Measurements from ENCODE around the gene SUN3. TPM values are rescaled to one million over a fixed set of nuclear protein-coding genes. Genes with fewer than 3 reads are reported as not detected.

The SUN3 gene
- polyA plus RNA-seq, 1 of the 3 experiments (the other 2 are of a cell fraction) = 0.12 TPM

GRCh38 chr7:48011951-48012350 lies 17.0 kb downstream of the SUN3 start:
- H2AFZ ChIP-seq (ENCODE audit: low read depth) = no peak overlapping the region
- no peaks in the 10 kb centered on the region for H3F3A ChIP-seq (replicated peaks; ENCODE audit: insufficient read depth)
- H3K27me3 ChIP-seq (ENCODE audit: insufficient read depth) = no peaks in the 10 kb centered on the region; the same call in 1 of the 2 replicates
- no peaks in the 10 kb centered on the region for H3K79me2 ChIP-seq (ENCODE audit: insufficient read depth)
- no peak overlapping the region for H3K27ac ChIP-seq (ENCODE audit: low read depth in 2 of 2, low read length in 1 of 2)
- no peak overlapping the region for H3K4me2 ChIP-seq
- no peaks in the 10 kb centered on the region for H3K9me3 ChIP-seq
- no peak overlapping the region for H3K9ac ChIP-seq
- H3K4me3 ChIP-seq (ENCODE audit: low read depth in 2 of 2, low read length in 1 of 2) = no peak overlapping the region
- DNase-seq = no peak
- CTCF ChIA-PET = interaction anchor here (1.4 to 3.5 kb wide), 3 partner anchors 24 to 99 kb away, joined by 3 to 11 read pairs (median 6); no protein-coding TSS in a partner anchor
- no peaks in the 10 kb centered on the region for H3K9me2 ChIP-seq
- H3K4me1 ChIP-seq (ENCODE audit: control insufficient read depth in 1 of 2, insufficient read depth in 2 of 2, low read depth in 1 of 2, low read length in 1 of 2) = no peaks in the 10 kb centered on the region; a peak in 1 of 4 replicates
- no peak for TF ChIP-seq EP300 (IDR thresholded peaks at IDR 0.05; ENCODE audit: borderline replicate concordance in 1 of 2, low read depth in 1 of 2, low read length in 1 of 2)
- TF ChIP-seq, protein P1, sequence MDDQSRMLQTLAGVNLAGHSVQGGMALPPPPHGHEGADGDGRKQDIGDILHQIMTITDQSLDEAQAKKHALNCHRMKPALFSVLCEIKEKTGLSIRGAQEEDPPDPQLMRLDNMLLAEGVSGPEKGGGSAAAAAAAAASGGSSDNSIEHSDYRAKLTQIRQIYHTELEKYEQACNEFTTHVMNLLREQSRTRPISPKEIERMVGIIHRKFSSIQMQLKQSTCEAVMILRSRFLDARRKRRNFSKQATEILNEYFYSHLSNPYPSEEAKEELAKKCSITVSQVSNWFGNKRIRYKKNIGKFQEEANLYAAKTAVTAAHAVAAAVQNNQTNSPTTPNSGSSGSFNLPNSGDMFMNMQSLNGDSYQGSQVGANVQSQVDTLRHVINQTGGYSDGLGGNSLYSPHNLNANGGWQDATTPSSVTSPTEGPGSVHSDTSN (IDR thresholded peaks at IDR 0.05) = no peak
- TF ChIP-seq RAD21 (IDR thresholded peaks at IDR 0.05; ENCODE audit: low read length) = no peak
- TF ChIP-seq RXRA (IDR thresholded peaks at IDR 0.05; ENCODE audit: borderline replicate concordance, low read depth) = no peak
- TF ChIP-seq, protein P2, sequence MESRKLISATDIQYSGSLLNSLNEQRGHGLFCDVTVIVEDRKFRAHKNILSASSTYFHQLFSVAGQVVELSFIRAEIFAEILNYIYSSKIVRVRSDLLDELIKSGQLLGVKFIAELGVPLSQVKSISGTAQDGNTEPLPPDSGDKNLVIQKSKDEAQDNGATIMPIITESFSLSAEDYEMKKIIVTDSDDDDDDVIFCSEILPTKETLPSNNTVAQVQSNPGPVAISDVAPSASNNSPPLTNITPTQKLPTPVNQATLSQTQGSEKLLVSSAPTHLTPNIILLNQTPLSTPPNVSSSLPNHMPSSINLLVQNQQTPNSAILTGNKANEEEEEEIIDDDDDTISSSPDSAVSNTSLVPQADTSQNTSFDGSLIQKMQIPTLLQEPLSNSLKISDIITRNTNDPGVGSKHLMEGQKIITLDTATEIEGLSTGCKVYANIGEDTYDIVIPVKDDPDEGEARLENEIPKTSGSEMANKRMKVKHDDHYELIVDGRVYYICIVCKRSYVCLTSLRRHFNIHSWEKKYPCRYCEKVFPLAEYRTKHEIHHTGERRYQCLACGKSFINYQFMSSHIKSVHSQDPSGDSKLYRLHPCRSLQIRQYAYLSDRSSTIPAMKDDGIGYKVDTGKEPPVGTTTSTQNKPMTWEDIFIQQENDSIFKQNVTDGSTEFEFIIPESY (IDR thresholded peaks at IDR 0.05; ENCODE audit: borderline replicate concordance, low read depth) = no peak
- no peak for TF ChIP-seq RFX5 (IDR thresholded peaks at IDR 0.05; ENCODE audit: low read length)
- no peak for TF ChIP-seq TEAD4 (IDR thresholded peaks at IDR 0.05; ENCODE audit: borderline replicate concordance, insufficient read depth)
- TF ChIP-seq MXI1 (IDR thresholded peaks at IDR 0.05; ENCODE audit: low read depth, low read length) = no peak
- no peaks in the 10 kb centered on the region for H4K20me1 ChIP-seq (ENCODE audit: insufficient read depth)
- POLR2A ChIA-PET = no interaction called here
- no peaks in the 10 kb centered on the region for H3K36me3 ChIP-seq (replicated peaks in 1 of 2; ENCODE audit: control insufficient read depth in 1 of 2, insufficient read depth in 2 of 2, low read length in 1 of 2)
- 41% methylated on average over 3 of the region's 3 CpGs for WGBS (ENCODE audit: low lambda C conversion rate)

GRCh38 chr7:48011323-48011722 lies 17.6 kb downstream of the SUN3 start:
- H3K27me3 ChIP-seq (ENCODE audit: insufficient read depth) = no peaks in the 10 kb centered on the region; the same call in 1 of the 2 replicates
- H3K27ac ChIP-seq (ENCODE audit: low read depth in 2 of 2, low read length in 1 of 2) = no peak overlapping the region
- no peak for TF ChIP-seq RXRA (IDR thresholded peaks at IDR 0.05; ENCODE audit: borderline replicate concordance, low read depth)
- no peaks in the 10 kb centered on the region for H3F3A ChIP-seq (replicated peaks; ENCODE audit: insufficient read depth)
- no peaks in the 10 kb centered on the region; a peak in 1 of 4 replicates for H3K4me1 ChIP-seq (ENCODE audit: control insufficient read depth in 1 of 2, insufficient read depth in 2 of 2, low read depth in 1 of 2, low read length in 1 of 2)
- no peak for DNase-seq
- H3K36me3 ChIP-seq (replicated peaks in 1 of 2; ENCODE audit: control insufficient read depth in 1 of 2, insufficient read depth in 2 of 2, low read length in 1 of 2) = no peaks in the 10 kb centered on the region
- no peaks in the 10 kb centered on the region for H3K9me3 ChIP-seq
- H3K4me2 ChIP-seq = no peak overlapping the region
- ChIA-PET POLR2A (no interaction called here), CTCF (interaction anchor here (1.4 kb wide), 2 partner anchors 23 to 99 kb away, joined by 3 to 4 read pairs; no protein-coding TSS in a partner anchor)
- no peaks in the 10 kb centered on the region for H4K20me1 ChIP-seq (ENCODE audit: insufficient read depth)
- no peaks in the 10 kb centered on the region for H3K79me2 ChIP-seq (ENCODE audit: insufficient read depth)
- H3K9me2 ChIP-seq = no peaks in the 10 kb centered on the region
- H2AFZ ChIP-seq (ENCODE audit: low read depth) = no peak overlapping the region
- no peak overlapping the region for H3K4me3 ChIP-seq (ENCODE audit: low read depth in 2 of 2, low read length in 1 of 2)
- WGBS (ENCODE audit: low lambda C conversion rate) = 62% methylated on average over 2 of the region's 2 CpGs
- H3K9ac ChIP-seq = no peak overlapping the region
